Body of pancreas (tissue), 4 donors: ENCODE data around the gene AKT3. TPM values are rescaled to one million over a fixed set of nuclear protein-coding genes. Genes with fewer than 3 reads are reported as not detected.

Experiments used
- ATAC-seq: fragments of 150-250 bp; one replicate; pipeline ENCODE4 v1.9.1; 2016
- DNase-seq, 4 donors: peaks; one replicate each; pipeline ENCODE4 v3.0.0-alpha.2; 2019
- H3K27ac ChIP-seq, 4 donors: fragments of 200-600 bp; sonication (generic); 1 replicate in 3 of 4; 2 replicates in 1 of 4; pipeline versions ENCODE4 v1.5.1 to v1.6.1; 2016 to 2019; ENCODE audit warnings: mild to moderate bottlenecking in 1 of 4, mixed read lengths in 1 of 4, moderate library complexity in 1 of 4
- H3K27me3 ChIP-seq, 2 donors: fragments of 200-600 bp; sonication (generic); one replicate each; pipeline ENCODE4 v1.6.0; 2016; ENCODE audit warnings: mild to moderate bottlenecking in 1 of 2
- H3K36me3 ChIP-seq, 2 donors: fragments of 200-600 bp; sonication (generic); replicated peaks in 1 of 2; 2 replicates each; pipeline ENCODE4 v1.5.1; 2016; ENCODE audit warnings: low read depth in 2 of 2; ENCODE audit not compliant: insufficient read depth in 1 of 2
- H3K4me1 ChIP-seq: fragments of 200-600 bp; sonication (generic); one replicate; pipeline ENCODE4 v1.6.0; 2016
- H3K4me3 ChIP-seq, 2 donors: fragments of 200-600 bp; sonication (generic); 1 replicate in 1 of 2; 2 replicates in 1 of 2; pipeline ENCODE4 v1.5.1; 2016 to 2019
- H3K9me3 ChIP-seq, 3 donors: fragments of 200-600 bp; sonication (generic); 1 replicate in 2 of 3; 2 replicates in 1 of 3; pipeline ENCODE4 v1.5.1; 2016
- CTCF ChIP-seq, 7 experiments: fragments of 450-650 bp in 4 of 7; fragments of 200-600 bp in 3 of 7; sonication (generic) in 3 of 7; IDR thresholded peaks; one replicate each; pipeline ENCODE4 v1.5.1; 2016 to 2019; ENCODE audit warnings: antibody characterized with exemption in 7 of 7
- POLR2A ChIP-seq, 3 donors: fragments of 450-650 bp; IDR thresholded peaks; one replicate each; pipeline ENCODE4 v1.6.1; 2016; ENCODE audit warnings: antibody characterized with exemption in 3 of 3, mild to moderate bottlenecking in 2 of 3
- WGBS, 2 donors: methylation state at CpG; one replicate each; pipeline ENCODE4 v1.1.5; 2017; 5-methylcytosine and 5-hydroxymethylcytosine counted together
- intact Hi-C: fragments of 100-400 bp; cut with DNase I; formaldehyde crosslinking; loops from one replicate; pipeline ENCODE4 v1.15.1; 2023
- total RNA-seq, 2 donors: library from RNA; depleted of rRNA; stranded (reverse); fragments of >200 nt; gene quantifications; one replicate each; pipeline ENCODE4 v1.1.0, GENCODE V29; 2016

AKT3 gene
- total RNA-seq, 2 donors from 2014 or later: 14.0 to 24.7 TPM

- no peak overlapping the region for H3K4me3 ChIP-seq
- TF ChIP-seq CTCF (IDR thresholded peaks at IDR 0.05) (no peak), POLR2A (IDR thresholded peaks at IDR 0.05) (no peak)
- intact Hi-C loops: no loop called here
- no peaks in the 10 kb centered on the region for H3K27me3 ChIP-seq
- H3K27ac ChIP-seq: peak overlapping the region in 1 of 4 donors; percentile 52
- ATAC-seq (no peak), DNase-seq (peak in 1 of 4 donors; percentile 27)
- 47 to 64% methylated on average over 5 of the region's 5 CpGs for WGBS, 2 donors
- no peaks in the 10 kb centered on the region for H3K36me3 ChIP-seq
- H3K4me1 ChIP-seq: no peaks in the 10 kb centered on the region
- no peaks in the 10 kb centered on the region for H3K9me3 ChIP-seq
These were observed 117.9 kb downstream of the AKT3 start for GRCh38 chr1:243731974-243732625.

GRCh38 chr1:243731301-243731891, 118.6 kb downstream of the AKT3 start:
- no peaks in the 10 kb centered on the region for H3K9me3 ChIP-seq
- intact Hi-C loops: no loop called here
- TF ChIP-seq POLR2A (IDR thresholded peaks at IDR 0.05) (no peak), CTCF (IDR thresholded peaks at IDR 0.05) (no peak)
- no peaks in the 10 kb centered on the region for H3K36me3 ChIP-seq
- WGBS, 2 donors: 15 to 20% methylated on average over 3 of the region's 3 CpGs
- no peaks in the 10 kb centered on the region for H3K4me1 ChIP-seq
- no peak overlapping the region for H3K4me3 ChIP-seq
- no peaks in the 10 kb centered on the region for H3K27me3 ChIP-seq
- ATAC-seq (peak; percentile 80), DNase-seq (peak; percentile 38 to 80 (median 54))
- H3K27ac ChIP-seq: peak overlapping the region in 1 of 4 donors; percentile 52

GRCh38 chr1:243730487-243731150, 119.4 kb downstream of the AKT3 start:
- no peaks in the 10 kb centered on the region for H3K36me3 ChIP-seq
- H3K4me1 ChIP-seq: no peaks in the 10 kb centered on the region
- TF ChIP-seq CTCF (IDR thresholded peaks at IDR 0.05): no peak
- no peak for TF ChIP-seq POLR2A (IDR thresholded peaks at IDR 0.05)
- H3K27me3 ChIP-seq: no peaks in the 10 kb centered on the region
- 88 to 90% methylated on average over 22 to 23 of the region's 23 CpGs for WGBS, 2 donors
- H3K4me3 ChIP-seq: no peak overlapping the region
- no peaks in the 10 kb centered on the region for H3K9me3 ChIP-seq
- ATAC-seq (peak; percentile 27), DNase-seq (peak in 1 of 4 donors; percentile 10)
- intact Hi-C loops: no loop called here
- peak overlapping the region in 1 of 4 donors; percentile 52 for H3K27ac ChIP-seq

- Histone ChIP-seq H3K4me3 (no peak overlapping the region), H3K27me3 (no peaks in the 10 kb centered on the region), H3K9me3 (no peaks in the 10 kb centered on the region), H3K4me1 (no peaks in the 10 kb centered on the region), H3K36me3 (no peaks in the 10 kb centered on the region), H3K27ac (no peak overlapping the region)
- ATAC-seq: no peak
- intact Hi-C loops: no loop called here
- DNase-seq: no peak
- 92 to 95% methylated on average over 3 of the region's 3 CpGs for WGBS, 2 donors
- no peak for TF ChIP-seq CTCF (IDR thresholded peaks at IDR 0.05)
- TF ChIP-seq POLR2A (IDR thresholded peaks at IDR 0.05): no peak
These were observed 120.1 kb downstream of the AKT3 start for GRCh38 chr1:243729956-243730355.
